UCSD-AML1 (cell line): ENCODE results near the gene TMEM95.

Source experiments
- DNase-seq: peaks from one replicate; lab custom pipeline; 2025; ENCODE audit not compliant: unreplicated experiment; lab: John Stamatoyannopoulos, UW

TMEM95 gene

DNA sequence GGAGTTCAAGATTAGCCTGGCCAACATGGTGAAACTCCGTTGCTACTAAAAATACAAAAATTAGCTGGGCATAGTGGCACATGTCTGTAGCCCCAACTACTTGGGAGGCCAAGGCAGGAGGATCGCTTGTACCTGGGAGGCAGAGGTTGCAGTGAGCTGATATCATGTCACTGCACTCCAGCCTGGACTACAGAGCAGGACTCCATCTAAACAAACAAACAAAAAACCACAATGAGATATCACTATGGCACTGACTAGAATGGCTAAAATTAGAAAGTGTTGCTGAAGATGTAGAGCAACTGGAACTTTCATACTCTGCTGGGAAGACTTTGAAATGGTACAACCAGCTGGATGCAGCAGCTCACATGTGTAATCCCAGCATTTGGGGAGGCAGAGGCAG is 19.4 kb downstream of the TMEM95 start:
- DNase-seq, result no peak

DNA sequence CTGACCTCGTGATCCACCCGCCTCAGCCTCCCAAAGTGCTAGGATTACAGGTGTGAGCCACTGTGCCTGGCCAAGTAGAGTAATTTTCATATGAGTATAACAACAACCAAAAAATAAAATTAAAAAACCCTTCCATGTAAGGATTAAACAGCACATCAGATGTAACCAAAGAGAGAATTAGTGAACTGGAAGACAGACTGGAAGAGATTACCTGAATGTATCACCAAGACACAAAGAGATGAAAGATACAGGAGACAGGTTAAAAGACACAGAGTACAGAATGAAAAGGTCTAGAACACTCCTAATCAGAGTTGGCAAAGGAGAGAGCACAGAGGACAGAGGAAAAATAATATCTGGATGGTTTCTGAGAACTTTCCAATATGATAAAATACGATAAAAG is 24.2 kb downstream of the TMEM95 start:
- no peak for DNase-seq

DNA sequence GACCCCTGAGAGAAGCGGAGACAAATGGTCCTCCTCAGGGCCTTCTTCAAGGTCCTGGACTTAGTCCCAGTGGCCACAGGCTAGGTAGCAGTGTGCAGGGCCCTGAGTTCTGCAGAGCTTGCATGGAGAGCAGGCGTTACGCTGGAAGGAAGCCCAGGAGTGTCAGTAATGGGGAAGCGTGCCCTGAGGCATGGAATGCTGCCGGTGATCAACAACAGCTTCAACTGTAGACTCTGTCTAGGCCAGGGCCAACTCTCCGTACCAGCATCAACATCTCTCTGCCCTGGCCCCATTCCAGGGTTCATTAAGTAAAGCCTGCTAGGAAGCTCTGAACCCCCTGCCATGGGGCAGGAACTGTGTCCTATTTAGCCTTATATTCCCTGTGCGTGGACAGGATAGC is 25.4 kb downstream of the TMEM95 start:
- DNase-seq, result no peak

DNA sequence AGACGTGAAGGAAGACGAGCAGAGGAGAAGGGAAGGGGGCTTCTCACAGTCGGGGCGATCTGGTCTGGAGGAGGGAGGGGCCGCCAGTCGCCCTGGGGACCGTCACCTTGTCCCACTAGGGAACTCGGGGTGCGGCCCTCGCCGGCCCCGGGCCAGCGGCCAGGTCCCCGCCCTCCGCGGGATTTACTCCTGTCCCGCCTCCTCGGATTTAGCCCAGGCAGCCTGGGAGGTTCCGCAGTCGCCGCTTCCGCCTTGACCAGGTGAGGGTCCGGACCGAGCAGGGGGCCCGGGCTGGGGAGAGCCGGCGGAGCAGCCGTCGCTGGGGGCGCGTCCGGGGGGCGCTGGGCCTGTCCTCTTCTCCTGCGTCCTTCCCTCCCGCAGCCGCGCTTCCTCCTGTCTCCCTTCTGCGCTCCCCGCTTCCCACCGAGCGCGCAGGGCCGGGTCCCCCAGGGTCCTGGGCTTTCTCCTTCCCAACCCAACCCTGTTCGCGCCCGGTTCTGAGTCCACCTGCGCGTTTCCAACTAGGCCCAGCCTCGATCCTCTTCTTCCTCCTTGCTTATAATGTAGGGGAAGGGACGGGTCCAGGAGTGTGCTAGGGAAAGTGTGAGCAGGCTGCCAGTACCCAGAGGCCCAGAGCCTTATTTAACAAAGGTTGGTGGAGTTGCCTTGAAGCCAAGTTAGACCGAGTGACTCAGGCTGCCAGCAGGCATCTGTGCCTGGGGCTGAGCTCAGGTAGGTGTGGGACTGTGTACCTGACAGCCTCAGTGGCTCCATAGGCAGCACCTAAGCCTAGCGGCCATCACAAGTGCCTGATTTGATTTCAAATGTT is 26.1 kb downstream of the TMEM95 start, which contains the start of gene TNK1:
TNK1 (plus strand) TSS at position 235 of the 829 bp plus-strand sequence. CDS start 1,838 bp downstream, outside the sequence.
- DNase-seq, result no peak

DNA sequence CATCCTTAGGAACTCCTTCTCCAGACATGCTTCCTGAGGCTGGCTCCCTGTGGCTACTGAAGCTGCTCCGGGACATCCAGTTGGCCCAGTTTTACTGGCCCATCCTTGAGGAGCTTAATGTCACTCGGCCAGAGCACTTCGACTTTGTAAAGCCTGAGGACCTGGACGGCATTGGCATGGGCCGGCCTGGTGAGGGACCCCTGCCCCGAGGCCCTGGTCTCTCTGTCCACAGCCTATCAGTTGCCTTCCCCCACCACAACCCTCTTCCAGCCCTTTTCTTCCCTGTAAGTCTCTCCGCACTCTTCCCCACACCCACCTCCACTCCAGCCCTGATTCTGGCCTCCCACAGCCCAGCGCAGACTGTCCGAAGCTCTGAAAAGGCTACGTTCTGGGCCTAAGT is 27.9 kb downstream of the TMEM95 start:
- DNase-seq, result no peak

DNA sequence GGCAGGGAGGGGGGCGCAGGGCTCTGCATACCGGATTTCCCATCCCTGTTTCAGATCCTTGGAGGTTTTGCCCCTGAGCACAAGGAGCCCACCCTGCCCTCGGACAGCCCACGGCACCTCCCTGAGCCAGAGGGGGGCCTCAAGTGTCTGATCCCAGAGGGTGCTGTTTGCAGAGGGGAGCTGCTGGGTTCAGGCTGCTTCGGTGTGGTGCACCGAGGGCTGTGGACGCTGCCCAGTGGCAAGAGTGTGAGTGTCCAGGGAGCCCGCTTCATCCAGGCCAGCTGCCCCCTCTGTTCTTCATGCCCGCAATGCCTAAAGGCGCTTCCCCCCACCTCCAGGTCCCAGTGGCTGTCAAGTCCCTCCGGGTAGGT is 28.4 kb downstream of the TMEM95 start:
- no peak for DNase-seq

DNA sequence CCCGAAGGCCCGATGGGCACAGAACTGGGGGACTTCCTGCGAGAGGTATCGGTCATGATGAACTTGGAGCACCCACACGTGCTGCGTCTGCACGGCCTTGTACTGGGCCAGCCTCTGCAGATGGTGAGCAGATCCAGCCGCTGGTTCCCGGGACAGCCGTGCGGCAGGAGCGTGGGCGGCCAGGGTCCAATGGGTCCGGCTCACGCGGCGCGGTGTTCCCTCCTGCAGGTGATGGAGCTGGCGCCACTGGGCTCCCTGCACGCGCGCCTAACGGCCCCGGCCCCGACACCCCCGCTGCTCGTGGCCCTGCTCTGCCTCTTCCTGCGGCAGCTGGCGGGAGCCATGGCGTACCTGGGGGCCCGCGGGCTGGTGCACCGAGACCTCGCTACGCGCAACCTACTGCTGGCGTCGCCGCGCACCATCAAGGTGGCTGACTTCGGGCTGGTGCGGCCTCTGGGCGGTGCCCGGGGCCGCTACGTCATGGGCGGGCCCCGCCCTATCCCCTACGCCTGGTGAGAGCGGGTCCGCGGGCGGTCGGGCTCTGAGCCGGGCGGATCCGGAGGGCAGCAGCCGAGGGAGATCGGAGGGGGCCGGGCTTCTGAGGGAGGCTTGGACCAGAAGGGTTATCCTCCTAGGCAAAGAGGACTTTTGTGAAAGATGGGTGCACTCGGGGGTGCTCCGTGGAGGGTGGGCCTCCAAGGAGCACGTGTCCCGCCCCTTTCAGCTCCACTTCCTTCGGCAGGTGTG is 29.0 kb downstream of the TMEM95 start:
- no peak for DNase-seq

DNA sequence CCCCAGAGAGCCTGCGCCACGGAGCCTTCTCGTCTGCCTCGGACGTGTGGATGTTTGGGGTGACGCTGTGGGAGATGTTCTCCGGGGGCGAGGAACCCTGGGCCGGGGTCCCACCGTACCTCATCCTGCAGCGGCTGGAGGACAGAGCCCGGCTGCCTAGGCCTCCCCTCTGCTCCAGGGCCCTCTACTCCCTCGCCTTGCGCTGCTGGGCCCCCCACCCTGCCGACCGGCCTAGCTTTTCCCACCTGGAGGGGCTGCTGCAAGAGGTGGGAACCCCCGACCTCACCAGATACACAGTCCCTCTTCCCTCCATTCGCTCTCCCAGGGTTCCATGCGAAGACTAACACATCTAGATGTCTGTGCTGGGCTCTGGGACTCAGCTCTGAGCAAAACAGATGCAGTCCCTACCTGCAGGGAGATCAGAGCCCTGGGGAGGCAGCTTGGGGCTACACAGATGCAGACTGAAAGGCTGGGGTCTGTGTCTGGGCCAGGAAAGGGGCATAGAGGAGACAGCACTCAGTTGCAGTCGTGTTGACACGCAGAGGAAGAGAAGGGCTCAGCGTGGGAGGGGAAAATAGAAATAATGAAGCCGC is 29.6 kb downstream of the TMEM95 start:
- DNase-seq, result no peak

DNA sequence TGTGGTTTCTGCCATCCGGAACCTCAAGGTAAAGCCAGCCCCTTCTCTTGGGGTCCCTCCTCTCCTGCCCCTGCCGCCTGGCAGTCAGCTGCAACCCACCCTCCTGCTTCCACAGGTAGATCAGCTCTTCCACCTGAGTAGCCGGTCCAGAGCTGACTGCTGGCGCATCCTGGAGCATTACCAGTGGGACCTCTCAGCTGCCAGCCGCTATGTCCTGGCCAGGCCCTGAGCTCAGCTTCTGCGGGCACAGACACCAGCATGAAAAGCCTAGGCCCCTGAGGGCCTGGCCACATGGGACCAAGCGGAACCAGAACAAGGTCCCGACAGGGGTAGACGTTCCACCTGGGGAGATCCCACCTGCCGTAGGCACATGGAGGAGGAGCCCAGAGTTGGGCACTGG is 33.9 kb downstream of the TMEM95 start:
- DNase-seq, result no peak

DNA sequence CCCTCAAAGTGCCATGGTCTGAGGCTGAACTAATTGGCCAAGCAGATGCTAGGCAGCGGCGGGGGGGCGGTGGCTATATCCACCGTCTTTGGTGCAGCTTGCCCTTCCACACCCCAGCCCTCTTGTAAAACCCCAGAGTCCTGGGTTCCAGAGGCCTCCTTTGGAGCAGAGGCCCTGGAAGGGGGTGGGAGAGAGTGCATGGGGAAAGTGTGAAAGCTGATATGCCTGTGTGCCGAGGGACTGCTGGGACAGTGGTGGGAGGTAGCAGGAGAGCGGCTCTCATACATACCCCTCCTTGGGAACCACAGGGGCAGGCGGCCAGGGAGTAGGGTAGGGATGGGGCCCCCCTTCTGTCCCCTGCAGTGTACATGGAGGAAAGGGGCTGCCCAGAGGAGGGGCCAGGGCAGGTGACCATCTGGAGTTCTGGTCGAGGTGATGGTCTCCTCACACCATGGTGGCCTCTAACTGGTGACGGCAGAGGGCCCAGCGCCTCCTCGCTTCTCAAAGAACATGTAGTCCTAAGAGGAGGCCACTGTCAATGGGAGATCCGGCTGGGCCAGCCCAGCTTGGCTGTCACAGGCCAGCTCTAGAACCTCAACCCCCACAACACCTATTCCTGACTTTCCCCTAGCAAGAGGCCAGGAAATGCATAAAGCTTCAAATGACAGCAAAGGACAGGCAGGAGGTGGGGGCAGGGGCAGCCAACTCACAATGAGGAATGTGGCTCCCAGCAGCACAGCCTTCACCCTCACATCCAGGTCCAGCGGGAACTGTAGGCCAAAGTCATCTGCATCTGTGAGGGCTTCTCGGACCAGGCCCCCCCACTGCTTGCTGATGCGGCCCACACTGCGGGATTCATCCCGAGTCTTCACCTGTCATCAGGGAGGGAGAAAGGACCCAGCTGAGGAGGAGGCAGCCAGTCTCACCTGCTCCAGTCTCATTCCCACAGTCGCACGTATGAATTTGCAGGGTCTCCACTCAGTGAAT is 35.3 kb downstream of the TMEM95 start:
- no peak for DNase-seq

DNA sequence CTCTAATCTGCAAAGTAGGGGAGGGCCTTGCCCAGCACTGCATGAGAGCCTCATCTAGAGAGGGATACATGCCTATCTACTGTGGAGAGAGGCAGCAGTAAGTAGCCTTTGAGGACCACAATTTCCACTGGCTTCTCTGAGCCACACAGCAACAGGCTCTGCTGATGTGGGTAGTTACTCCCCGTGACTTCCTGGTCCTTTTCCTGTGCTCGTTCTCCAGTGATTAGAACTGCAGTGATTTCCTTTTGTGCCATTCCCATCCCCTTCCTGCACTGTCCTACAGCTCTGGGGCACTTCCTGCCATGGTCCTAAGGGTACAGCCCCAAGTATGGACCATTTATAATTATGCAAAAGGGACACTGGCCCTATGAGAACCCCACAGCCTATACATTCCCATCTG is 36.4 kb downstream of the TMEM95 start:
- DNase-seq, result no peak

DNA sequence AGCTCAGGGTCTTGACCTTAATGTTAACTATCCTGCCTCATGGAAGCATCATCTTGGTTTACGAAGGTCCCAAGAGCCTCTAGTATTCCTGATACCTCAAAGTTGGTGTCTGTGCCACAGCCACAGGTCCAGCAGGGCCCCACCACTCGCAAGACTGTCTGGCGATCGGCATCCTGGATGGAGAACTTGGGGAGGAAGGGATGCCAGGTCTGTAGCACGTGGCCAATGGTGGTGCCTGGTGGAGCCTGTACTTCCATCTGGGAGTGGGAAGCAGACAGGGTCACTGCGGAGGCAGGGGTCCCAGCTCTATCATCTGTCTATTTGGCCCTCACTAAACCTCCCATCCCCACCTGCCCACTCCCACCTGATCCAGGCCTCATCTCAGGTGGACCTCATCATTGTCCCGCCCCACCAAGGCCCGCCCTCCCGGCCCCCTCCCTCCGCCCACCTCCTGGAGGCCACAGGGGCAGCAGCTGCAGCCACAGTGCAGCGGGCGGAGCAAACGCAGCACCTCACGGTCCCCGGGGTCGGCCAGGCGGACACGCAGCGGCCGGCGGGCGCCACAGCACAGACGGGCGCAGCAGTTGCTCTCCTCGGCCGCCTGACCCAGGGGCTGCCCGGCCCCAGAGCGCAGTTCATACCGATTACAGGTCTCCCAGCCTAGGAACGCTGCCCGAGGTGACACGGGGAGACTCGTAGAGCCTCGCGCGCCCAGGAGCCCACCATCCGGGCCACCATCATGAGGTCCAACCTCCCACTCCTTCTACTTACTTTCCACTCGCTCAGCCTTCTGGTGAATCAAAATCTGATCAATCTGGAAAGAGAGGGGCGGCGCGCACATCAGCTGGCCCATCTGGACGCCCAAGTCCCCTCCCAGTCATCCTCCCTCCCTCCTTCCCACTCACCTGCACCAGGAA is 38.0 kb downstream of the TMEM95 start:
- no peak for DNase-seq

DNA sequence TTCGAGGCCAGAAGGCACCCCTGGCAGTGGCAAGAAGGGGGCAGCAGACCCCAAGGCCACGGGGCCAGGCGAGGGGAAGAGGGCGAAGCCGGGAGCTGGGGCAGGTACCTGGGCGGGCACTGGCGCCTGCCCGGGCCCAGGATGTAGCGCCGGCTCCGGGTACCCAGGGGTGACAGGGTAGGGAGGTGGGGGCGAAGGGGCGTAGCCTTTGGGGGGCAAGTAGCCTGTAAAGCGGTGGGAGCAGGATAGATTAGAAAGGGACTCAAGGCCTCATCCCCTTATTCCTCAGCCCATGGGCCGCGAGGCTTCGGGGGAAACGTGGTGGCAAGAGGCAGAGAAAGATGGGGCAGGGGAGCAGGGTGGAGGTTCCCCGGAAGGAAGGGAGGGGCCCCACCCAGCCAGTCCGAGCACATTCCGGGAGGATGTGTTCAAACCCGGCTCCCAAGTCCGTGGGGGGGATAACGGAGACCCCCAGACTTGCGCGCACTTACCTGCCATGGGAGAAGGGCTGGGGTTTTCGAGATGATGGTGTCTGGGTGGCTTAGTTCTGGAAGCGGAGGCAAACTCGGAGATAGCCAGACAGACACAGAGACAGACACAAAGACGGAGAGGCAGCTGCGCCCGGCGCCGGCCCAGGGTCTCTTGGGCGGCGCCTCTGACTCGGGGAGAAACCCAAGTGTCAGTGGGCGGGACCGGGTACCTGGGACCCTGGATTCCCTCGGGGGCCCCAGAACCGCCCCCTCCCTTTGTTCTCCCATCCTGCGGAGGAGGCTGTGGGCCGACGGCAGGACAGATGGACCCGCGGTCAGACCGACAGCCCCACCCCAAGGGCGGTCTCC is 38.9 kb downstream of the TMEM95 start:
- DNase-seq, result no peak

DNA sequence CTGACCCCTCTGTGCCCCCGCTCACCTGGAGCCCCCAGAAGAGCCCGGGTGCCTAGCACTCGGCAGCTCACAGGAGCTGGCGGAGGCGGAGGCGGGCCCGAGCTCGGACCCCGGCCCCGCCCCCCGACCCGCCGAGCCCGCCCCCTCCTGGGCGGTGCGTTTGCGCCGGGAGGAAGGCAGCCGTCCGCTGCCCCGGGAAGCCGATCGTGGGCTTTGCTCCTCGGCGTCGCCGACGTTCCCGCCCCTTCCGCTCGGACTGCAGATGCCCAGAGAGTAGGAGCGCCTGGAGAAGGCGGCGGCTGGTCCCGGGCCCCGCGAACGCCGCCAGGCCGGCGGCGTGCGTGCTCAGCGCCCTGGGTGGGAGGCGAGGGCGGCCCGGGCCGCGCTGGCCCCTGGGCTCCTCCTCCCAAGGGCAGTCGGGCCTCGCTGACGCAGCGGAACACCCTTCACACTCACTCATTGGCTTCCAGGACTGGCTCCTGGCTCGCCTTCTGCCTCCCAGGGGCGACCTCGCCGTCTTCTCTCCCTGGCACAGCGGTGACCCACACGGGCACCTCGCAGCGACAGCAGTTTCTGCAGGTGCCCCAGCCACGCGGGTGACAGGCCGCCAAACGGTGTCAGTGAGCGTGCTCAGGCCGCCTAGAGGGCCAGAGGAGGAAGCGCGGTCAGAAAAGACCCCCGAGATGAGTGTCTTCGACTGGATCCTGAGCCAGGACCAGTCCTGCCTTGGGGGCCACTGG is 39.7 kb downstream of the TMEM95 start, which contains the start of gene PLSCR3:
PLSCR3 (minus strand) TSS at position 74 of the 740 bp plus-strand sequence. CDS start 415 bp downstream, outside the sequence.
- peak; percentile 87 for DNase-seq

DNA sequence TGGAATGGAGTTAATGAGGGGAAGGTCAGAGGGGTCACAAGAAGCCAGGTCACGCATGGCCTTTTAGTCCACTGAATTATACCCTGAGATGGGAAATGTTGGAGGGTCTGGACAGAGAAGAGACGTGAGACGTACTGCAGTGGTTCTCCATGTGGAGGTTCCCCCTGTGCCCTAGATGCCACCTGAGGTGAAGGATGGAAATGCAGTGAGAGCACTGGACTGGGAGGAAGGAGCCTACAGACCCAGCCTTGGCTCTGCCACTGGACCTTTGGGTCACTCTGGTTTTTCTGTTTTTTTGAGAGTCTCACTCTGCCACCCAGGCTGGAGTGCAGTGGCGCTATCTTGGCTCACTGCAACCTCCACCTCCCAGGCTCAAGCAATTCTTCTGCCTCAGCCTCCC is 41.2 kb downstream of the TMEM95 start:
- no peak for DNase-seq

DNA sequence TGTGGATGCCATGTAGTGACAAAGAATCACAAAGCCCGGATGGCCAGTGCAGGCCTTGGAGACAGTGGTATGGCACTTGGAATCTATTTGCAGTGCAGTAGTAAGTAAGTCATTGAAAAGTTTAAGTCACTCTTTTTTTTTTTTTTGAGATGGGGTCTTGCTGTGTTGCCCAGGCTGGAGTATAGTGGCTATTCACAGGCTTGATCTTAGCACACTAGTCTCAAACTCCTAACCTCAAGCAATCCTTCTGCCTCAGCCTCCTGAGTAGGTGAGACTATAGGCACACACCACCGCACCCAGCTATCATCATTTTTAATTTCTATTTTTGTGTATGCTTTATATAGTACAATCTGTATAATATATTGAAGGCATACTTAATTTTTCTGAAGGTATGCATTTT is 43.7 kb downstream of the TMEM95 start:
- no peak for DNase-seq

DNA sequence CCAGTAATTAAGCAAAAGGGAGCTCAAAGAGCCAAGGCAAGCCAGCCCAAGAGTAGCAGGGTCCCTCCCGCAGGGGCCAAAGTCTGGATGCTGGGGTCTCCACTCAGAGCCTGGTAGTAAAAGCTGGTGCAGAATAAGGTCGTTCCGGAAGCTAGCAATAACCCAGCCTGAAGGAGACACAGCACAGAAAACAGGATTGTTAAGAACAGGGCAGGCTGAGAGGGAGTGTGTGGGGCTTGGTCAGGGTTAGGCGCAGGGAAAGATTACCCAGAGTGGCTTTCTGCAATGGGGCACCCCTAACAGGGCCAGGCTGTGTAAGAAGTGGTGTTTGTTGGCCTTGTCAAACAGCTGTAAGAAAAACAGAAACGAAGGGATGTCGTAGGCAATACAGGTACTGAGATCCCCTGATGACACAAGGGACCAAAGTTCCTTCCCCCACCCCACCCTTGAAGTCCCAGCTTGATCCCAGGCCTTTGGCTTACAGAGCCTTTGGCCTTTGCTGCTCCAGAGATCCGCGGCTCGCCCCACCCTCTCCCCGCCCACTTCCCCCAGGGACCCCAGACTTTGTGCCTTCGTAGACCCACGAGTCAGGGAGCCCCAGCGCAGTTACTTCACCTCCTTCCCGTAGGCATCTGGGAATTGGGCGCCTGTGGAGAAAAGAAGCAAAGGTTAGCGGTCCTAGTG is 48.2 kb downstream of the TMEM95 start:
- peak; percentile 76 for DNase-seq

DNA sequence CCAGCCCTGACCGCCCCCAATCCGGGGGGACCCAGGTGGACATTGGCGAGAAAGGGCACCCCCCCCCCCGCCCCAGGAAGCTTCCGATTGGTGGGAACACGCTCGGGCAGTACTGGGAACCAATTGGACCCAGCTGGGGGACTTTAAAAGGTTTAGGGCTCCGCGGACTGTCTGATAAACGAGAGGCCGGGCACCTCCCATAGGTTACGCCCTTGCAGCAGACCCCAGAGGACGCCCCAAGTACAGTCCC is 48.7 kb downstream of the TMEM95 start:
- no peak for DNase-seq
